ENCODE results near the gene SPON1.
A peak's percentile ranks its signal among the peaks of the same experiment; 100 is the strongest.

Gene SPON1

DNA sequence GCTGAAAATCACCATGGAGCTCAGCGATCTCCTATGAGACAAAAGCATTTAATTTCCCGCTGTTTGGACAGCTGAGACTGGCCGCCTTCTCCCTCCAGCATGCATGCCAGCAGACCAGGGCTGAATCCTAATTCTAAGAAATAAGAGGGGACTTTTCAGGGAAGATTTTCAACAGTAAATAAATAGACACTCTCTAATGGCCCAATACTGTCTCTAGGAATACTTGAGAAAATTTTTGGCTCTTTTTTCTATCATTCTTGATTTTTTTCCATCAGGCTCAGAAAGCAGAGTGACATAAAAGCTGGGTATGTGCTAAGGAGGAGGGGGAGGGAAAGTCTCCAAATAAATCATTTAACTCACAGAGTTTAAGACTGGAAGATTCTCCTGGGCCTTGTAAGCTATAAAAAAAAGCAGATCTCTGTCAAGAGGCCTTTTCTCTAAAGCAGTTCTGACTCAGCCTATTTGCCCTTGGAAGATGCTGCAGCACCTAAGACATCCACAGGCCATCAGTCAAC is 17.6 kb upstream of the SPON1 start:
- DNase-seq: no peak

DNA sequence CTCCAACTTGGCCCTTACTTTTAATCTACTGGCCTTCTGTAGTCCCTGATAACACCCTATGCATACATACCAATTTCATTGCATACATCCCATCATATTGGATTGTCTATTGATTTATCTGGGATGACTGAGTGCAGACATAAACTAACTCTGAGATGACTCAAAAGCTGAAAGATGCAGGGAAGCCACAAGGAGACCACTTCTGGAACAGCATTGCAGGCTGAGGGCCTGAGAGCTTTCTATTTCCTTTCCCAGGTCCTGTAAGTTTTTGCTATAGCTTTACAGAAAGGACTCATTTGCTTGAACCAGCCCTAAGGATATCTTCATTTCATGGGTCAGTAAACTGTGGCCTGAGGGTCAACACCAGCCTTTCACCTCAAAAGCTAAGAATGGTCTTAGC is 15.1 kb upstream of the SPON1 start:
- DNase-seq: no peak

DNA sequence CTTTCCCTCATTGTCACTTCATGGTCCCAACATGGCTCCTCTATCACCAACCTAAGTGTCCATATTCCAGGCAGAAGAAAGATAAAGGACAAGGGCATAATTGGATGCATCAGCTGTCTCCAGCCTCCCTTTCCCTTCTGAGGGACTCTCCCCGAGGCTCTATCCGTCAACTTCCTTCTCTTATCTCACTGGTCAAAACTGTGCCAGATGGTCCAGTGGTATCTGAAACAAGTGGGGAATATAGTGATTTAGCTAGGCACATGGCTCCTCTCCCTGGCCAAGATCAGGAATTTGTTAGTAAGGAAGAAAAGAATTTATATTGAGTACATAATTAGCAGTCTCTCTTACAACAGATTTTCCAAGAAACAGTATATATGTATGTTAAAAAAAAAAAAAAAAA is 12.6 kb upstream of the SPON1 start:
- no peak for DNase-seq

DNA sequence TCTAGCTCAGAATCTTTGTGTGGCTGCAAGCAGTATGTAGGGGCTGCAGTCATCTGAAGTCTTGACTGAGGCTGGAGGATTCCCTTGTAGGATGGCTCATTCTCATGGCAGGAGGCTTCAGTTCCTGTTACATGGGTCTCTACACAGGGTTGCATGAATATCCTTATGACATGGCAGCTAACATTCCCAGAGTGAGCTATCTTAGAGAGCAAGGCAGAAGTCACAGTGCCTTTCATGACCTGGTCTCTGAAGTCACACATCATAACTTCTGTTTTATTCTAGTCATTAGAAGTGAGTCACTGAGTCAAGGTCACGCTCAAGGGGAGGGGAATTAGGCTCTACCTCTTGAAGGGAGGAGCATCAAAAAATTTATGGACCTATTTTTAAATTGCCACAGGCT is 10.3 kb upstream of the SPON1 start:
- DNase-seq: no peak

DNA sequence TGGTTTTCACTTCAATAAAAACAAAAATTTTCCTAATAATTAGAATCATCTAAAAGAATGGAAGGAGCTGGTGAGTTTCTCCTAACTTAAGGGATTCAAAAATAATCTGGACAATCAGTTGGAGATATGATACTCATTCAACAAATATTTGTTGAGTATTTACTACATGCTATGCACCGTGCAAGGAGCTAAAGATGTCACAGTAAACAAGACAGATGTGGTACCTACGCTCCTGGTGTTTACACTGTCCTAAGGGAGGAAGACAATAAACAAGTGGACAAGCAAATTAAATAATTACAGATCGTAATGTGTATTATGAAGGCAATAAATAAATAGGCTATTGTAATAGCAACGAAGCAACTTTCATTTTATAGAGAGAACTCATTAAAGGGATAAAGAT is 9.9 kb upstream of the SPON1 start:
- DNase-seq: no peak

DNA sequence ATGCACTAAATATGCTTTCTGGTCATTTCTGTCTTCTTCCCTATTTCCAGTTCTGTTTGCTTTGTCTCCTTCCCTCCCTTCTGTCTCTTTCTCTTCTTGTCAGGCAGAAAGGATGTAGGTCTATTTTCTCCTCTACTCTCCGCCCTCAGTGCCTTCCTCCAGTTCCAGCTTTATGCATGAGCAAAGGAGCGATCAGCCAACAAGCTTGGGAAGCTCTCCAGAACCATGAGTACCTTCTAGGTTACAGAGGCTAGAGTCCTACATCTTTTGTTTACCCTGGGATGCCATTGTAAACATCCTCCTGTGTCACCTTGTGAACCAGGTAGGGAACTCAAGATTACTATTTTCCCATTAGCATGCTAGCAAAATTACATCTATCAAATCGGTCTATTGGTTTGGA is 7.9 kb upstream of the SPON1 start:
- no peak for DNase-seq

DNA sequence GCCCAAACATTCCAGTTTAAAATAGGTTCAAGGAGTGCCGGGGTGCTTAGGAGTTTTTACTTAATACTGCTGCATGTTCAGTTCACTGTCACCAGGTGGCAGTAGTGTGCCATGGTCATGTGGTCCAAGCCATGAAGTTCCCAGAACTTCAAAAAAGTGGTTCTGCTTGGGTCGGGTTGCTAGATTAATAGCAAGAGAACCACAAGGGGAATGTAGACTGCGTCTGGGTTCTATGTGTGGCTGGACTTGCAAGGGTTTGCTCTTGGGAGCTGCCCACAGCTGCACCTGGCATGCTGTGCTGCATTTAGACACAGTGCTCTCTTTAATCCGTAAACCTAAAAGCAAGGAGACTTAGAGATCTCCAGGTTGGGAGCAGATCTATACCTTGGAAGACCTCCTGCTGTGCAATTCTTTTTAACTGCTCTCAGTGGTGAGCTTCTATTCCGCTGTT is 6.5 kb upstream of the SPON1 start:
- no peak for DNase-seq

DNA sequence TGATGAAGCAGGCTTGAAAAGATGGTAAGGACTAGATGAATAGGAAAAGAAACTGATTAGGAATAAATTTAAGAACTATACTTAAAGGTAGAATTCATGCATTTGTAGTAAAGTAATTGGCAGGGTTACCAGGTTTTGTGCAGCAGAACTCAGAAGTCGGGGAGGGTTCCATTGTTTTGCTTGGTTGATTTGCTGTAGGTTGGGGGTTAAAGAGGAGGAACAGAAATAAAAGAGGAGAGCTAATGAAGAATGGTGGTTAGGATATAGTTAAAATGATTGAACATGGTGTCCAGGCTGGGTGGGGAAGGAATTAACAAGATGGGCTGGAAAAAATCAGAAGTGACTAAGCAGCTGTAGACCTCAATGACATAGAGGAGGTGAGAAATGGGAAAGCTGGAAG is 5.5 kb upstream of the SPON1 start:
- no peak for DNase-seq

DNA sequence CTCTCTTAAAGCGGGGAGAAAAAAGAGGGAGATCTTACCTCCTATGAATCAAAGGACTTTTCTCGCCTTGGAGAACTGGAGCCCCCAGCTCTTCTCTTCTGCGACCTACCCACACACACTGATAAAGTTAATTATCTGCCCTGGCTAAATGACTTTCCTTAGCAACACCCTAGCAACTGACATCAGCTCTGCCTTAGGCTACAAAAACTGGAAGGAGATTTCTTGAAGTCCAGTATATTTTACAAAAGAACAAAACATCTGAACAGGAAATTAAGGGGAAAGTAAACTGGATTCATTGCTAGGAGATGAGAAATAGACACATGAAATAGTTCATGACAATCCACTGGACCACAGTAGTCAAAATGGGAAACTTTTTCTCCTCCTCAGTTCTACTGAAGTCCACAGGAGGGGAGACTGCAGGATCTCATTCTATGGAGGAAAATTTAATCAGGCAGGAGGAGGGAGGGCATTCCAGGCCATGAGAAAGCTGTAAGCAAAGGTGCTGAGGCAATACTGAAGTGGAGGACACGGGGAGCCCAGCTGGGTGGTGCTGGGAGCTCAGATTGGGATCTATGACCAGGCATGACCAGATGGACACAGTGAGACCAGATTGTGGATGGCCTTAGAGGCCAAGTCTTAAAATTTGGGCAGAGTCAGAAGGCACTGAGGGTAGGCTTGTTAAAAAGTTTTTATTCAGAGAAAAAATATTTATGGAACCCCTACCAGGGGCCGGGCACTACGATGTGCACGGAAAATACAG is 3.7 kb upstream of the SPON1 start:
- no peak for DNase-seq

DNA sequence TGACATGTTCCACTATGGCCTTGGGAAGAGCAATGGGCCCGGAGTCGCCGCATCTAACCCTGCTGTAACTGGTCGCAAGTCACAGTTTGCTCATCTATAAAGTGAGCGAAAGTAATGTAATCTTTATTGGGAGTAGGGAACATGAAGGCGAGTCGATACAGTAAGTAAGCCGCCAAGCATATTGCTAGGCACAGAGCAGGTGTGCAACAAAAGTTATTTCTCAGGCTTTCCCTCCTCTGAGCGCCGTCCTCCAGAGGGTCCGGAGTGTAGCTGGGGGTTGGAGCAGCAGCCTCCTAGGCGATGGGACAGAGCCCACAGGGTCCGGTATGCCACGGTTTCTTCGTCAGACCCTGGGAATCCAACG is 343 bp upstream of the SPON1 start:
- no peak for DNase-seq

DNA sequence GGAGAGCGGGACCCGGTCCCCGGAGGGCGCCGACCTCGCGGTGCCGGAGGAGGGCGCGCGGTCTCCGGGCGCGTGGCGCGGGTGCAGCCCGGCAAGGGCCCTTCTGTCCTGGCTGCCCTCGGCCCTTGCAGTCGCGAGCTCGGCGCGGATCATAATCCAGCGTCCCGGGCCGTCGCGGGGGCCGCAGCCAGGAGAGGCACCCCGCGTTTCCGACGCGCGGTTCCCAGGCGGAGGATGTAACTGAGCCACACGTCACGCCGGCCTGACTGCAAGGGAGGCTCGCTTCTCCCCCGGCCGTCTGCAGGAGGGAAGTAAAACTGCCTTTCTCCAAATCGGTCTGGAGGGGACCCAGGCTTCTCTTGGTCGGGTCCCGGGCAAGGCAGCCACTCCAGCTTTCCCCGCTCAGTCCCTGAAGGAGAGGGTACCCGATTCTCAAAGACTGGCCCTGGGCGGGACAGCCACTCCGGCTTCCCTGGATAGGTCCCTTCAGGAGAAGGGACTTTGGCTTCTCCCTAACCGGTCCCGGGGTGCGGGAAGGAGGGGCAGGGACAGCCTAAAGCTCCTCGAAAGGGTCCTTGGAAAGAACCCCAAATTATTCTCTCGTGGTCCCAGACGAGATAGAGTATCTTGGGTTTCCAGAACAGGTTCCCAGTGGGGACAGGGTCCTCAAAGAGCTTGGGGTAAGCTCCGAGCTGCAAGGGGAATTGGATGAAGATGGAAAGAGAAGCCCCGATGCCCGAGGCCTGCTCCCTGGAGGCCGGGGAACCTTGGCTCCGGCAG is 836 bp downstream of the SPON1 start:
- DNase-seq: no peak

DNA sequence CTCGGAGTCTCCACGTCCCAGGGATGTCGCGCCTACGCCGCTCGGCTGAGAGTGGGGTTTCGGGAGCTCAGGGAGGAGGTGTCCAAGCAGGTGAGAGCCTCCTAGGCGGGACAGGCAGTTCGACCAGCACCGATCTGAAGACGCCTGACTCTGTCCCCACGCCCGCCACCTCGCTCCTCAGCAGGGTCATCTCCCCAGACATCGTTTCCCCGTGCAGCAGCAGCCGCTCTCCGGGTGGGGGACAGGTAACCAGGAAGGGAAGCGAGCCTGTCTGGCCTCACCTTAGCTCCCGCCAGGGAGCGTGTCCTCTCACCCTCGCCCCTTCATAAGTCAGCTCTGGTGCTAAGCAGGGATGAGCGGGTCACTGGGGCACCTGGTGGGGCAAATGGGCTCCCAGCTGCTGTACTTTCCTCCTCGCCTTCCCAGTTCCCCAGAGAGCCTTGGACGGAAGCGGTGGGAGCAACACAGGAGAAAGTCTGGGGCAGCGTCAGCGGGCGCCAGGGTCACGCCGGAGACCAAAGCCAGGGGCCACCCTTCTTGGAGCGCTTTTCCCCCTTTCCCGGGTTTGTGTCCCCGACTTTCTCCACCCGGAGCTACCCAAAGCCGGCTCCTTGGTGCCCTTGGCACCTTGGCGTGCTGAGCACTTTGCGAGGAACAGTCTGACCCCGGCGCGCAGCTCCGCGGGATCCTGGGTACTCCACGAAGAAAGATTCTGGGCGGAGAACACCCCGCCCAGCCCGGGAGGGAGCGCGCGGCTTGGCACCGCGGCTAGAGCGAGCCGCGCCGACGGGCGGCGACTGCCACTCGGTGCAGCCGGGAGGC is 1.6 kb downstream of the SPON1 start:
- no peak for DNase-seq

DNA sequence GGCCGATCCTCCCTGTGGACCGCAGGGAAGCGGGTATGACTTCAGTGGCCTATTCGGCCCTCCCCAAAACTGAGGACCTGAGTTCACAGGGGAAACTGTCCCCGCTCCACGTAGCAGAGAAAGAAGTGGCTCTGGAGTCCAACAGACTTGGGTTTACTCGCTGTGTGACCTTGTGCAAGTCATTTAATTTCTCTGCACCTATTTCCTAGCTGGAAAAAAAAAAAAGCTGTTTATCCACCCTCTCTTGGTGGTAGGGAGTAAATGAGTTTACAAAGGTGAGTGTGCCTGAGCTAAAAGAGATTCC is 2.2 kb downstream of the SPON1 start:
- DNase-seq: no peak

DNA sequence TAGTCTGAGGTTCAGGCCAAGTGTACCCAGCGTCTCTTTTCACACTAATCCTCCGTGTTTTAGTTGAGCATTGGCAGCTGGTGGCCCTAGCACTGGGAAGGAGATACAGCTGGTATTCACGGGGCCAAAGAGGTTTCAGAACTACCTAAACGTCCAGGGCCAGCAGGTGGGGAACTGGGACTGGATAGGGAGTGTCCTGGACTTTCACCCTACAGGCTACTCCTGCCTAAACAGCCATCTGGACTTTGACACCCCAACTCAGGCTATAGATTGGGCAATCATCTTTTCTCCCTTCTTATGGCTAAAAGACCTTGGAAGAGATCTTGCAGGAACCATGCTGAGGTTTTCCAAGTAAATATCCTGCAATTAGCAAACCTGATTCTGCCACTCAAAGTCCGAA is 2.8 kb downstream of the SPON1 start:
- no peak for DNase-seq

DNA sequence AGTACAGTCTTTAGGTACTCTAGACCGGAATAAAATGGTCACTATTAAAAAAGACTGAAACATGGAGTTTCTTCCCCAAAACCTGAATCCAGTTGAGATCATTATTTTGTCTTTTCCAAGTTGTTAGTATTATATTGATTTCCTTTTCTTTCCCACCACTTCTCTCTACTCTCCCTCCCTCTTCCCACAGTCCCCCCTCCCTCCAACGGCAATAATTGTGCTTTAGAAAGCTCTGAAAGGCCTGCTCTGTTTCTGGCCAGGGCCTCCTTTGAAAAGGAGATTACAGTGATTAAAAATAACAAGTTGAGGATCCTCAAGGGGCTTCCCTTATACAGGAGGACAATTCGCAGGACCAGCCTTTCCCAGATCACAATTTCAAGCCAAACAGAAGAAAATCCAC is 3.5 kb downstream of the SPON1 start:
- DNase-seq: no peak

DNA sequence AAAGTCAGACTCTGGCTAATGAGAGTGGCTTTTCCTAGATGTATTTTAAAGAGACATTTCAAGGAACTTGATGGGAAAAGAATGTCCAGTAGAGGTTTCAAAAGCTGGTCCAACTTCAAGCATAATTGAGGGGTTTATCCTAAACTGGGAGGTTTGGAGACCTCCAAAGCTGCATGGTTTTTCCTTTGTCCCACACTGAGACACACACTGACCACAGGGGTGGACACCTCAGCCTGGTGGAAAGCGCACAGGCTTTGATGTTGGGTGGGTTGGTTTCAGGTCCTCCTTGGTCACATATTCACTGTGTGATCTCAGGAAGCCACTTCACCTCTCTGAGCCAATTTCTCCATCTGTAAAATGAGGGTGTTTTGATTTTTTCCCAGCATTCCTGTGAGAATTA is 4.0 kb downstream of the SPON1 start:
- DNase-seq: no peak

DNA sequence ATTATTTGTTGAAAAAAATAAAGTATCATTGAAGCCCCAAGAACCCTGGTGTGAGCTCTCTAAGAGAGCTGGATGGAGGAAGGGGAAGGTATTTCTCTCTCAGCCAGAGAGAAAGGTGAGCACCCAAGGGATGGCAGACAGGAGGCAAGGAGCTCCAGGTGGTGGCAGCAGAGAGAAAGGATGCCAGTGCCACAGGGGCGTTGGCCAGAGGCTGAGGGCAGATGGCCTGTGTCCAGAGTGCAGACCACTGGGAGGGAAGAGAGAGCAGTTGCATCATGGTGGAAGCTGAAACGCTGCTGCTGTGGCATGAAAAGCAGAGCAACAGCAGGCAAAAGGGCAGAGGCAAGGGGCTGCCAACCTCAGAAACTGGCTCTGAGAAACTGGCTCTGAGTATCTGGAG is 8.5 kb downstream of the SPON1 start:
- peak; percentile 25 for DNase-seq

DNA sequence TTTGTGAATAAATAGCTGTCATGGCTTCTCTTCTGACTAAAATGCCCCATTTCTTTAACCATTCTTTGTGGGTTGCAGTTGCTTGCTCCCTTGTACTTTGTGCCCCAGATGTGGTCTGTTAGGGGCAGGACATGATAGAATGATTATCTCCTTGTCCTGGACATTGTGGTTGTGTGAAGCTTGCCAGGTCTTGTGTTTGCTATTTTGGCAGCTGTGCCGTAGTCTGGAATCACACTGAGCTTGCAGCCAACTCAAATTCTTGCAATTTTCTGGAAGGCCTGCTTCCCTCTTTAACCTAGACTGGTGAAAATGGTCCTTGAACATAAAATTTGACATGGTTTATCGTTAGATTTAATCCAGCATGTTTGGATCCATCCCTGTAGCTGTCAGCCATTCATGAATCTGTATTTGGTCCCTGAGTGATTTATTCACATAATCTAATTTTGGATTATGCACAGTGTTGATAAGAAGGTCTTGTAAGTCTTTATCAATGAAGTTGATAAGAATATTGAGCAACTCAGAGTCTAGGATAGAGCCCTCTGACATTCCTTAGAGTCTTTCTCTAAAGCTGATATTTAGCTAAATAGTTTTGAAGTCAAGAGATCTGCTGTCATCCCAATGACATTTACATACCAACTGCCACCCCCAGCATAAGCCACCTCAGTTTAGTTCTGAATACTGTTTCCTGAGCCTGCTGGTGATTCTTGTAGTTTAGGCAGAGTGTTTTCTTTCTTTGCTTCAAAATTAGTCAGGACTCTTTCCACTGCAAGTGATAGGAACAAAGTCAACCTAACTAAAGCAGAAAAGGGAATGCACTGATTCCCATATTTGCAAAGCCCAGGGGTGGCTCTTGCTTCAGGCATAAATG is 9.8 kb downstream of the SPON1 start:
- no peak for DNase-seq

DNA sequence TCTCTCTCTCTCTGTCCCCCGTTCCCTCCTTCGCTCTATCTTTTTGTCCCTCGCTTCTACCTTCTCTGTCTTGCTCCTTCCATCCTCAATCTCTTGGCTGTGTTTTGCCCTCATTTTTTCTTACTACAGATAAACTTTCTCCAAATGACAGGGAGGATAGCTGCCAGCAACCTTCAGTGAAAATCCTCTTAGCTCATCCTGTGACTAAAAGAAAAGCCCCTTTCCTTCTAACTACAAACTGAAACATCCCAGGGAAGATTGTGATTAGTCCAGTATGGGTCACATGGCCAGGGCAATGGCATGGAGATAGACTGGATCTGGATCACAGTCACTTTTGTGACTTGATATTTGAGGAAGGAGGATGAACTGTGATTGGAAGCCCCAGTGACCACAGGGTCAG is 10.4 kb downstream of the SPON1 start:
- DNase-seq: no peak

DNA sequence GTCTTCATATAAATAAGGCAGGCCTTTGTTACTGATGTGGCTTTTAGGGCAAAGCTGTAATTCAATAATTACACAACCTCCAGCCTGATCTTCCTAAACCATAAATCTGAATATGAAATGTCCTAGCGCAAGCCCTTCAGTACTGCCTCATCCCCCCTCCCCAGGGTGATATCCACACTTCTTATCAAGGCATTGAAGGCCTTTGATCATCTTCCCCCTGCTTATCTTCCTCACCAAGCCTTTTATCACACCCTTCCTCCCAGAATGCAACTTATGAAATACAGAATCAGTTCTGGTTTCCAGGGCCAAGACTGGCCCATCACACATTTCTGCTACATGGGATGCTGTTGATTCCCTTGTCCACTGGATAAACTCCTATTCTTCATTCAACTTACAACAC is 12.1 kb downstream of the SPON1 start:
- DNase-seq: no peak

DNA sequence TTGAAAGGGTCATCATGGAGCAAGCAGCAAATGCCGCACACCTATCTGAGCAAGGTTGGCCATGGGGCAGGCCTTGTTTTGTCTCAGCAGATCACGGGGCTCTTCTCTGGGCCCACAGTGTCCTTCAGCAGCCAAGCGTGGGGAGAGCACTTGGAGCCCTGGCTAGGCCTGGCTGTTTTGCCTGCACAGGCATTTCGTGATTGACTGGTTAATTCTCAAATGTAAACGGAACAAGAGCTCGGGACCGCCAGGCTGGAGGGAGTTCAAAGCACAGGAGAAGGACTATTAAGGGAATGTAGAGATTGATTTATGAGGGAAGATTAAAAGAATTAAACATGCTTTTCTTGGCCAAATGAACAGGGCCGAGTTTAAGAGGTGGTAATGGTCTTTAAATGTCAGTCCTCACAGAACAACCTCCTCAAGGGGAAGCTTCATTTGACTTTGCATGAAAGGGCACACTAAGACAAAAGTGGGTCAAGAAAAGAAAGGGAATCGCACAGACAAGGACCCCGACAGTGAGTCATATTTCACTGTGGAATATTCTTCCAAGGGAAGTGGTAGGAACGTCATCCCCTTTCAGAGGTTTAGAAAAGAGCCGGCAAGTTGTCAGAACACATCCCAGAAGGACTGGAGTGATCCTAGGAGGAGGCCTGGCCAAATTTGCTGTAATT is 20.7 kb downstream of the SPON1 start:
- no peak for DNase-seq
